Measurements from ENCODE around the gene SLC16A7.
"Not testable (repeated sequence)": the region's sequence is repeated elsewhere in the genome, so short reads cannot be mapped to it uniquely, and the experiment has no call there.

SLC16A7 gene

GRCh38 chr12:59736359-59736758 is 140.5 kb downstream of the SLC16A7 start:
- DNase-seq (ENCODE audit: low read depth) = no peak

GRCh38 chr12:59736786-59737185 is 141.0 kb downstream of the SLC16A7 start:
- DNase-seq (ENCODE audit: low read depth) = peak; percentile 70

DNA sequence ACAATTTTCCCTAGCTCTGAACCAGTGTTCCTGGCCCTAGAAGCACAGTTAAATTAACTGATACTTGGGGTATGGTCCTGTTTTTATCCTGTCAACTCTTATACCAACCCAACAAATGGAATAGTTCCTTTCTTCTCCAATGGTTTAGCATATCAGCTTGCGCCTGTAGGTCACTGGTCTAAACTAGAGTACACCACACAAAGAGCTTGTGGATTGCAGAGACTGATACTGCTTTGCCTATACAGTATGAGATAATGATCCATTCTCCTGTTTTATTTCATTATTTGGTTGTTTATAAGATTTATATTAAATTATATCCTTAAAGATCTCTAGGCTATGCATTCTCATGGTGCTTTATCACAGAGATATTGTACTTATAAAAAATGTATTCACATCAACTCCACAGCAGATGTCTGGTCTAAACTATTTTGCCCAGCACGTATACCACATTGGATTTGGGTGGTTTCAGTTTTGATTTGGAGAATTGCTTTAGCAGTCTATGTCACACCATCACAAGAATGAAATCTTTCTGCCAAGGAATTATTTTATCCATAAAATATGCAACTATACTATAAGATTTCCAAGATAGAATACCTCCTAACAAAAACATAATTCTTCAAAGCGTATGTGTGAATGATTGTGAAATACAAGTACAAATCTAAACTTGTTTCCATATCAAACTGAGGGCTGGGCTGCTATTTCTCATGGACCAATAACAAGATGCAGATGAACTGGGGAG is 142.1 kb downstream of the SLC16A7 start:
- peak; percentile 11 for DNase-seq (ENCODE audit: low read depth)

DNA sequence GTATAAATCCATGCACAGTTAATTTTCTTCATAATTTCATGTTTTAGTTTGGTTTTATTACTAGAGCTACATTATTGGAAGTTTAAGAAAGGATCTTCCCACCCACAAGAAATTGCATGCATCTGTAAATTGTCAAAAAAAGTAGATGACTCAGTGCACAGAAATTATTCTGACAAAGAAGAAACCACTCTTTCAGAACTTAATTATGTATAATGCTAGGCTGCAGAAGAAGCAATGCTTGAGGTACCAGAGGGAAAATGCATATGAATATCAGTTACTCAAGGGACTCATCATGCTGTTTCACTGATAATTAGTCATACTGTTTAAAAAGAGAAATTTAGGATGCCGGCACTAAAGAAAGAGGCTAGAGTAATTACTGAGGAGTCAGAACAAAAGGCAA is 147.0 kb downstream of the SLC16A7 start:
- peak; percentile 34 for DNase-seq (ENCODE audit: low read depth)

- DNase-seq (ENCODE audit: low read depth) = no peak
Measured at GRCh38 chr12:59744564-59744963, 148.7 kb downstream of the SLC16A7 start.

DNA sequence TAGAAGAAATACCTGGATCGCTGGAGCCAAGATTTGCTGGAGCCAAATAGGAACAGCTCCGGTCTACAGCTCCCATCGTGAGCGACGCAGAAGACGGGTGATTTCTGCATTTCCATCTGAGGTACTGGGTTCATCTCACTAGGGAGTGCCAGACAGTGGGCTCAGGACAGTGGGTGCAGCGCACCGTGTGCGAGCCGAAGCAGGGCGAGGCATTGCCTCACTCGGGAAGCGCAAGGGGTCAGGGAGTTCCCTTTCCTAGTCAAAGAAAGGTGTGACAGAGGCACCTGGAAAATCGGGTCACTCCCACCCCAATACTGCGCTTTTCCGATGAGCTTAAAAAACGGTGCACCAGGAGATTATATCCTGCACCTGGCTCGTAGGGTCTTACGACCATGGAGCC is 155.3 kb downstream of the SLC16A7 start:
- DNase-seq (ENCODE audit: low read depth) = not testable (repeated sequence)

GRCh38 chr12:59761542-59761941 is 165.7 kb downstream of the SLC16A7 start:
- DNase-seq (ENCODE audit: low read depth) = no peak

DNA sequence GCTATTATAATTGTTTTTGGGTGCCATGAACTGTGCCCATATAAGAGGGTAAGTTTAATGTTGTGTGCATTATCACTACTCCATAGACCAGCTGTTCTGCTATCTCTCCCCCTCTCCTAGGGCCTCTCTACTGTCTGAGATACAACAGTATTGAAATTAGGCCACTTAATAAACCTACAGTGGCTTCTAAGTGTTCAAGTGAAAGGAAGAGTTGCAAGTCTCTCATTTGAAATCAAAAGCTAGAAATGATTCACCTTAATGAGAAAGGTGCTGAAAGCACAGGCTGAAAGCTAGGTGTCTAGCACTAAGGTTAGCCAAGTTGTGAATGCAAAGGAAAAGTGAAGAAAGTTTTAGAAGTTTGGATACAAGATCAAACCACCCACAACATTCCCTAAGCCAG is 168.0 kb downstream of the SLC16A7 start:
- DNase-seq (ENCODE audit: low read depth) = no peak

- no peak for DNase-seq (ENCODE audit: low read depth)
Measured at GRCh38 chr12:59768031-59768430, 172.2 kb downstream of the SLC16A7 start.

DNA sequence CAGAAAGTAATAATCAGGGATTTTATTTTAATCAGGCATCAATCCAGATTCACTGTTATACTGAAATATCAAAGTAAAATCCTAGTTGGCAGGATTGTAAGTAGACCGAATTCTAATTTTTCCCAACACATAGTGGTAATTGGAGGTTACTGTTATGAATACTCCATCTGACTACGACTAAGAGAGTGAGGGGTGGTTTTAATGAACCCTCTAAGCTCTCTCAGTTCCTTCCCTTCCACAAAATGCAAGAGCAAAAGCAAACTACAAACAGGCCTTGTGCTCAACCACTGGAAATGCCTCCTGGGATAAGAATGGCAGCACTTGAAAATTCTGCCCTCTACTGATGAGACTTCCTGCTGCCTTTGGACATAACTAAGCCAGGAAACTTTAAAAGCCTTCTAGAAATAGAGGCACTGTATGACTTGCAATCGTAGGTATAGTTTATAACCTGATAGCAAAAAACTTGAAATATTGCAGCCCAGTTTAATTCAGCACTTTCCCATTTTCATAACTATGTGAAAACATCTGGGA is 184.8 kb downstream of the SLC16A7 start:
- DNase-seq (ENCODE audit: low read depth) = peak; percentile 43

GRCh38 chr12:59787610-59788009 is 191.8 kb downstream of the SLC16A7 start:
- DNase-seq (ENCODE audit: low read depth) = no peak

DNA sequence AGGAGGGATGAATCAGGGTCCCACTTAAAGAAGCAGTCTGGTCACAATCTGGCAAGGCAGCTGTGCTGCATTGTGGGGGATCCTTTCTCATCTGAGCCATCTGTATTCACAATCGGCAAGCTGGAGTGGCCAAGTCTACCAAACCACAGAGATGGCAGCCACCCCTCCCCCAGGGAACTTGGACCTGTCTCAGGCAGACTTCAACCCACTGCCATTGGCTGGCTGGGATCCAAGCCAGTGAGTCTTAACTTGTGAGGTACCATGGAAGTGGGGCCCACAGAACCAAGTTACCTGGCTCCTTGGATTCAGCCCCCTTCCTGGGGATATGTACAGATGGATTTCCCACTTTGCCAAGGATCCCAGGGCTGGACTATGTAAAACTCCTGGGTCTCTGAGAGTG is 196.8 kb downstream of the SLC16A7 start:
- no peak for DNase-seq (ENCODE audit: low read depth)

- DNase-seq (ENCODE audit: low read depth) = no peak
Measured at GRCh38 chr12:59803735-59804134, 207.9 kb downstream of the SLC16A7 start.

- no peak for DNase-seq (ENCODE audit: low read depth)
Measured at GRCh38 chr12:59808317-59808910, 212.6 kb downstream of the SLC16A7 start.

- DNase-seq (ENCODE audit: low read depth) = no peak
Measured at GRCh38 chr12:59811991-59812390, 216.2 kb downstream of the SLC16A7 start.

DNA sequence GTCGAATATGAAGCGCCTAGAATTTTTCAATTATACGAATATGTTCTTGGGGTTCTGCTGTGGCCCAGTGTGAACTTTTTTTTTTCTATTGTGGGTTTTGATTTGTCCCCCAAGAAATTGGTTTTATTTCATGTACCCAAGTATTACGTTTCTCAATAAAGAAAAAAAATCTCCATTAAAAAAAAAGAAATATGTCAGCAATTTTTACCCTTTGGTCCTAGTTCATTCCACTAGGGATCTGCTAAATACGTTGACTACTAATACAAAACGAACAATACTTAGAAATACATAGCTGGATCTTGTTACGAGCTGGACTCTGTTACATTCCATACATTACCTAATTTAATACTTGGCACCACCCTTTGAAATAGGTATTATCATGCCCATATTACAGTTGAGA is 216.9 kb downstream of the SLC16A7 start:
- DNase-seq (ENCODE audit: low read depth) = no peak

DNA sequence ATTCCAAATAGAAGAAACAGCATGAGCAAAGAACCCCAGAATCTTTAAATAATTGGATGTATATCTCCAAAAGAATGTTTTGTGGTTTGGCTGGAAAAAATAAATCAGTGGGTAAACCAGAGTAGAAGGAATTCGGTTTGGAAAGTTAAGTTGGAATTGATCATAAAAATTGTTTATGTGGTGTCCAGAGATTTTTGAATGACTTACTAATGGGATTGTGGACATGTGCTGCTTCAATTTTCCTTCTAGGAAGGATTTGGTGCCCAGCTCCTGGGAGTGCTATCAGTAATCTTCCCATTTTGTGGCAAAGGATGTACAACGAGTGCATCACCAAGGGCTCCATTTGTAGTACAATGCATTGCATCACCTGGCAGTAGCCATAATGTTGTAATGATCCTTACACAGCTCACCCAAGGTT is 224.8 kb downstream of the SLC16A7 start:
- no peak for DNase-seq (ENCODE audit: low read depth)

GRCh38 chr12:59823567-59823966 is 227.7 kb downstream of the SLC16A7 start:
- no peak for DNase-seq (ENCODE audit: low read depth)

GRCh38 chr12:59827767-59828166 is 231.9 kb downstream of the SLC16A7 start:
- no peak for DNase-seq (ENCODE audit: low read depth)

DNA sequence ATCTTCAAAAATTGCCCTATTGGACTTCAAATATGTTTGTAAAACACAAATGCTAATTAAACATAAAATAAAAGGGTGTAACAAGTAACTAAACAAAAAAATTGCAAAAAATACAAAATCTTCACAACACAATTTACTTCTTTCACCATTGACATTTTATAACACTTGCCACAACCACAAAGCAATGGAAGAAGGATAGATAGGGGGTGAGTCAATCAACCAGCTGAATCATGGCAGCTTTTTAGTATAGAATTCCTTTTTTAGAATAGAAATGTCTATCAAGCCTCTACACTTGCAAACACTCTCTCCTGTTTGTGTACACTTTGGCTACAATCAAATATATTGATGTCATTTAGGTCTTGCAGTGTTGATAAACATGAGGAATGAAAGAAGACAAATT is 232.7 kb downstream of the SLC16A7 start:
- no peak for DNase-seq (ENCODE audit: low read depth)

DNA sequence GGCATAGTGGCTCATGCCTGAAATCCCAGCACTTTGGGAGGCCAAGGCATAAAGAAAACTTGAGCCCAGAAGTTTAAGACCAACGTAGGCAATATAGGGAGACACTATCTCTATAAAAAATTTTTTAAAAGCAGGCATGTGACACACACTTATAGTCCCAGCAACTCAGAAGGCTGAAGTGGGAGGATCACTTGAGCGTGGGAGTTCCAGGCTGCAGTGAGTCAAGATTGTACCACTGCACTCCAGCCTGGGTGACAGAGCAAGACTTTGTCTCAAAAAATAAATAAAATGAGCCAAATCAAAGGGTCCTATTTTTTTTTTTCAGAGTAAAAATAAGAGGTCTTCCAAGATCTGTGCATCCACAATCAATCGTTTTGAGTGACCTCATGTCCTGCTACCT is 237.6 kb downstream of the SLC16A7 start:
- no peak for DNase-seq (ENCODE audit: low read depth)

GRCh38 chr12:59834659-59835474 is 239.0 kb downstream of the SLC16A7 start:
- no peak for DNase-seq (ENCODE audit: low read depth)

Data from stromal cell of bone marrow (primary cell).